Measurements from ENCODE around the gene ELMO1.

ELMO1 gene

GRCh38 chr7:36958111-36958733 is 490.4 kb downstream of the ELMO1 start:
- H3K4me2 ChIP-seq (ENCODE audit: low read length): no peak overlapping the region
- no peaks in the 10 kb centered on the region for H3K4me1 ChIP-seq (ENCODE audit: control insufficient read depth, low read length)
- H3K36me3 ChIP-seq (ENCODE audit: control insufficient read depth, low read length): no peaks in the 10 kb centered on the region
- no peaks in the 10 kb centered on the region for H3K9me3 ChIP-seq (ENCODE audit: control insufficient read depth, insufficient read depth, low read length)
- no peaks in the 10 kb centered on the region for H4K20me1 ChIP-seq (ENCODE audit: control insufficient read depth, insufficient read depth, low read depth, low read length)
- no peaks in the 10 kb centered on the region for H3K9me2 ChIP-seq (replicated peaks; ENCODE audit: control insufficient read depth, low read length)
- H3K27ac ChIP-seq (ENCODE audit: low read depth, low read length): no peak overlapping the region
- no peak for TF ChIP-seq CTCF (IDR thresholded peaks at IDR 0.05; ENCODE audit: low read depth, low read length, poor library complexity, severe bottlenecking)
- no peak for TF ChIP-seq EZH2phosphoT487 (IDR thresholded peaks at IDR 0.05; ENCODE audit: borderline replicate concordance, low read length)
- H3K79me2 ChIP-seq (ENCODE audit: control insufficient read depth, low read length): no peaks in the 10 kb centered on the region
- H3K27me3 ChIP-seq (ENCODE audit: control insufficient read depth, low read length): no peaks in the 10 kb centered on the region
- H3F3A ChIP-seq (ENCODE audit: control insufficient read depth, insufficient read depth): no peaks in the 10 kb centered on the region
- H3K4me3 ChIP-seq (ENCODE audit: low read length): no peak overlapping the region

- H3K36me3 ChIP-seq (ENCODE audit: control insufficient read depth, low read length): no peaks in the 10 kb centered on the region
- no peaks in the 10 kb centered on the region for H4K20me1 ChIP-seq (ENCODE audit: control insufficient read depth, insufficient read depth, low read depth, low read length)
- H3F3A ChIP-seq (ENCODE audit: control insufficient read depth, insufficient read depth): no peaks in the 10 kb centered on the region
- no peak for TF ChIP-seq CTCF (IDR thresholded peaks at IDR 0.05; ENCODE audit: low read depth, low read length, poor library complexity, severe bottlenecking)
- no peak for TF ChIP-seq EZH2phosphoT487 (IDR thresholded peaks at IDR 0.05; ENCODE audit: borderline replicate concordance, low read length)
- H3K9me3 ChIP-seq (ENCODE audit: control insufficient read depth, insufficient read depth, low read length): no peaks in the 10 kb centered on the region
- H3K4me3 ChIP-seq (ENCODE audit: low read length): no peak overlapping the region
- no peaks in the 10 kb centered on the region for H3K79me2 ChIP-seq (ENCODE audit: control insufficient read depth, low read length)
- no peak overlapping the region for H3K27ac ChIP-seq (ENCODE audit: low read depth, low read length)
- H3K4me2 ChIP-seq (ENCODE audit: low read length): no peak overlapping the region
- H3K9me2 ChIP-seq (replicated peaks; ENCODE audit: control insufficient read depth, low read length): no peaks in the 10 kb centered on the region
- no peaks in the 10 kb centered on the region for H3K27me3 ChIP-seq (ENCODE audit: control insufficient read depth, low read length)
- no peaks in the 10 kb centered on the region for H3K4me1 ChIP-seq (ENCODE audit: control insufficient read depth, low read length)
Observed at GRCh38 chr7:36957620-36958019, 491.0 kb downstream of the ELMO1 start.

- Histone ChIP-seq H3K4me1 (ENCODE audit: control insufficient read depth, low read length) (no peaks in the 10 kb centered on the region), H3F3A (ENCODE audit: control insufficient read depth, insufficient read depth) (no peaks in the 10 kb centered on the region), H3K79me2 (ENCODE audit: control insufficient read depth, low read length) (no peaks in the 10 kb centered on the region), H3K27me3 (ENCODE audit: control insufficient read depth, low read length) (no peaks in the 10 kb centered on the region), H3K4me2 (ENCODE audit: low read length) (no peak overlapping the region), H3K4me3 (ENCODE audit: low read length) (no peak overlapping the region), H3K9me3 (ENCODE audit: control insufficient read depth, insufficient read depth, low read length) (no peaks in the 10 kb centered on the region), H3K36me3 (ENCODE audit: control insufficient read depth, low read length) (no peaks in the 10 kb centered on the region), H3K9me2 (replicated peaks; ENCODE audit: control insufficient read depth, low read length) (no peaks in the 10 kb centered on the region), H3K27ac (ENCODE audit: low read depth, low read length) (no peak overlapping the region), H4K20me1 (ENCODE audit: control insufficient read depth, insufficient read depth, low read depth, low read length) (no peaks in the 10 kb centered on the region)
- TF ChIP-seq EZH2phosphoT487 (IDR thresholded peaks at IDR 0.05; ENCODE audit: borderline replicate concordance, low read length) (no peak), CTCF (IDR thresholded peaks at IDR 0.05; ENCODE audit: low read depth, low read length, poor library complexity, severe bottlenecking) (no peak)
Observed at GRCh38 chr7:36956814-36957213, 491.9 kb downstream of the ELMO1 start.
